ENCODE measurements around the gene THSD4. TPM values are rescaled to one million over a fixed set of nuclear protein-coding genes. Genes with fewer than 3 reads are reported as not detected.

THSD4 gene
- total RNA-seq, 1 donor from 2014 or later, result 73.5 TPM

DNA sequence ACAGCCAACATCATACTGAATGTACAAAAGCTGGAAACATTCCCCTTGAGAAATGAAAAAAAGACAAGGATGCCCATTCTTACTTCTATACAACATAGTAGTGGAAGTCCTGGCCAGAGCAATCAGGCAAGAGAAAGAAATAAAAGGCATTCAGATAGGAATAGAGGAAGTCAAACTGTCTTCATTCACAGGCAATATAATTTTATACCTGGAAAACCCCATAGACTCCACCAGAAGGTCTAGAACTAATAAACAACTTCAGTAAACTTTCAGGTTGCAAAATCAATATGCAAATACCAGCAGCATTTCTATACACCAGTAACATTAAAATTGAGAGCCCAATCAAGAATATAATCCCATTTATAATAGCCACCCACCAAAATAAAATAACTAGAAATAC is 27.1 kb upstream of the THSD4 start:
- TF ChIP-seq, protein P1, sequence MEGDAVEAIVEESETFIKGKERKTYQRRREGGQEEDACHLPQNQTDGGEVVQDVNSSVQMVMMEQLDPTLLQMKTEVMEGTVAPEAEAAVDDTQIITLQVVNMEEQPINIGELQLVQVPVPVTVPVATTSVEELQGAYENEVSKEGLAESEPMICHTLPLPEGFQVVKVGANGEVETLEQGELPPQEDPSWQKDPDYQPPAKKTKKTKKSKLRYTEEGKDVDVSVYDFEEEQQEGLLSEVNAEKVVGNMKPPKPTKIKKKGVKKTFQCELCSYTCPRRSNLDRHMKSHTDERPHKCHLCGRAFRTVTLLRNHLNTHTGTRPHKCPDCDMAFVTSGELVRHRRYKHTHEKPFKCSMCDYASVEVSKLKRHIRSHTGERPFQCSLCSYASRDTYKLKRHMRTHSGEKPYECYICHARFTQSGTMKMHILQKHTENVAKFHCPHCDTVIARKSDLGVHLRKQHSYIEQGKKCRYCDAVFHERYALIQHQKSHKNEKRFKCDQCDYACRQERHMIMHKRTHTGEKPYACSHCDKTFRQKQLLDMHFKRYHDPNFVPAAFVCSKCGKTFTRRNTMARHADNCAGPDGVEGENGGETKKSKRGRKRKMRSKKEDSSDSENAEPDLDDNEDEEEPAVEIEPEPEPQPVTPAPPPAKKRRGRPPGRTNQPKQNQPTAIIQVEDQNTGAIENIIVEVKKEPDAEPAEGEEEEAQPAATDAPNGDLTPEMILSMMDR (conservative IDR thresholded peaks at IDR 0.05; ENCODE audit: low read depth, low read length), result no peak
- no peak for DNase-seq (ENCODE audit: low read depth)
- no peak overlapping the region for H3K4me3 ChIP-seq (ENCODE audit: low read depth, low read length)

- TF ChIP-seq, protein P1 (conservative IDR thresholded peaks at IDR 0.05; ENCODE audit: low read depth, low read length), result no peak
- DNase-seq (ENCODE audit: low read depth), result no peak
Measured at GRCh38 chr15:71088683-71089082, 26.6 kb upstream of the THSD4 start.

GRCh38 chr15:71089801-71090200 is 25.5 kb upstream of the THSD4 start:
- no peak for DNase-seq (ENCODE audit: low read depth)
- TF ChIP-seq, protein P1 (conservative IDR thresholded peaks at IDR 0.05; ENCODE audit: low read depth, low read length), result no peak
- H3K4me3 ChIP-seq (ENCODE audit: low read depth, low read length), result no peak overlapping the region

More at GRCh38 chr15:71088683-71089082, 26.6 kb upstream of the THSD4 start:
- no peak overlapping the region for H3K4me3 ChIP-seq (ENCODE audit: low read depth, low read length)

- no peak for DNase-seq (ENCODE audit: low read depth)
- TF ChIP-seq, protein P1 (conservative IDR thresholded peaks at IDR 0.05; ENCODE audit: low read depth, low read length), result no peak
- H3K4me3 ChIP-seq (ENCODE audit: low read depth, low read length), result no peak overlapping the region
Measured at GRCh38 chr15:71091601-71092000, 23.7 kb upstream of the THSD4 start.

GRCh38 chr15:71092056-71092600 is 23.1 kb upstream of the THSD4 start:
- no peak for DNase-seq (ENCODE audit: low read depth)
- no peak overlapping the region for H3K4me3 ChIP-seq (ENCODE audit: low read depth, low read length)
- TF ChIP-seq, protein P1 (conservative IDR thresholded peaks at IDR 0.05; ENCODE audit: low read depth, low read length), result no peak

DNA sequence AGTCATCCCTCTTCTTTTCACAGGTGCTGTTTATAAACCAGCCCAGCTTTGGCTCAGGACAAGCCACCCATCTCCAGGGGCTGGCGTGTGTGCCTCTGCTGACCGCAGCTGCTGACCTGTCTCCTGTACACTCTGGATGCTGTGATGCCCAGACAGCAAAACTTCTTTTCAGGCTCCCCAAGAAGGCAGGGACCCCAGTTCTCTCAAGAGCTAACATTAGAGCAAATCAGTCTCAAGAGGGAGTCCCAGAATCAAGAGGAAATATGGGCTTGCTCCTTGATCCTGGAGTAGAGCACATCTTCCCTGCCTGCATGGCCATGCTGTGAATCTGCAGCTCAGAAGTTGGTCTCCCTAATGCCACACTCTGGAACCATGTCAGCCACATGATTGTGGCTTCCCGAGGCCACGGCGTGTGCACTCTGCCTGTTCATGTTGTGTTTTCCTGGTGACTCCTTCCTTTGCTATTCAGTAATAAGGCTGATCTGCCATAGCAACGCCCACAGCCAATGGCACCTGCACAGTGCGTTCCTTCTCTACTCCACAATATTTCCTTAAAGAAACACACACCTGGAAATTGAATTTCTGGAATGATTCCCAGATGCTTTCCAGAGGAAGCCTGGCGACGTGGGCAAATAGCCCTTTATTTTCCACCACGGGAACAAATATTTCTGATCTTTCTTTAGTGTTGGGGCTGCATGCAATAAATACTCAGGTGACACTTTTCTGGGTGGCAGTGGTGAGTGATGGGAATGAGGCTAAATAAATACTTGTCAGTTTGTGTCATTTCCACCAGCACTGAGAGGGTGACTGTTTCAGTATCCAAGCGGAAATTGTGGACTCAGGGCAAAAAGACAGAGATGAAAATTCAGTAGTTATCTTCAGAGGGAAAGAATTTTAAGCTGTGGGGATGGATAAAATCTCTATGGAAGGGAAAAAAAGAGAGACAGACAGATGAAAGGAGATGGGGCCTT is 21.9 kb upstream of the THSD4 start:
- H3K4me3 ChIP-seq (ENCODE audit: low read depth, low read length), result no peak overlapping the region
- TF ChIP-seq, protein P1 (conservative IDR thresholded peaks at IDR 0.05; ENCODE audit: low read depth, low read length), result no peak
- peak; percentile 65 for DNase-seq (ENCODE audit: low read depth)

Data from epithelial cell of proximal tubule (primary cell).